GM21825 (cell line): Measurements from ENCODE around the gene COQ4.
"Not testable (repeated sequence)": the region's sequence is repeated elsewhere in the genome, so short reads cannot be mapped to it uniquely, and the experiment has no call there.

ENCODE experiments used
- ATAC-seq: cut with Tn5 transposase; IDR thresholded peaks from one replicate; pipeline ENCODE4 v1.9.1; 2021; ENCODE audit warnings: mild to moderate bottlenecking, moderate library complexity; ENCODE audit not compliant: unreplicated experiment

Gene COQ4

GRCh38 chr9:128322404-128323211 lies at the start of gene COQ4, which contains the start of gene TRUB2:
Gene COQ4 (plus strand): TSS chr9:128322839. CDS start chr9:128322859, 20 bp downstream.
Gene TRUB2 (minus strand): TSS chr9:128322447. CDS start chr9:128322408, 39 bp downstream.
- peak; percentile 71 for ATAC-seq

GRCh38 chr9:128274245-128274644 lies 48.4 kb upstream of the COQ4 start:
- no peak for ATAC-seq

DNA sequence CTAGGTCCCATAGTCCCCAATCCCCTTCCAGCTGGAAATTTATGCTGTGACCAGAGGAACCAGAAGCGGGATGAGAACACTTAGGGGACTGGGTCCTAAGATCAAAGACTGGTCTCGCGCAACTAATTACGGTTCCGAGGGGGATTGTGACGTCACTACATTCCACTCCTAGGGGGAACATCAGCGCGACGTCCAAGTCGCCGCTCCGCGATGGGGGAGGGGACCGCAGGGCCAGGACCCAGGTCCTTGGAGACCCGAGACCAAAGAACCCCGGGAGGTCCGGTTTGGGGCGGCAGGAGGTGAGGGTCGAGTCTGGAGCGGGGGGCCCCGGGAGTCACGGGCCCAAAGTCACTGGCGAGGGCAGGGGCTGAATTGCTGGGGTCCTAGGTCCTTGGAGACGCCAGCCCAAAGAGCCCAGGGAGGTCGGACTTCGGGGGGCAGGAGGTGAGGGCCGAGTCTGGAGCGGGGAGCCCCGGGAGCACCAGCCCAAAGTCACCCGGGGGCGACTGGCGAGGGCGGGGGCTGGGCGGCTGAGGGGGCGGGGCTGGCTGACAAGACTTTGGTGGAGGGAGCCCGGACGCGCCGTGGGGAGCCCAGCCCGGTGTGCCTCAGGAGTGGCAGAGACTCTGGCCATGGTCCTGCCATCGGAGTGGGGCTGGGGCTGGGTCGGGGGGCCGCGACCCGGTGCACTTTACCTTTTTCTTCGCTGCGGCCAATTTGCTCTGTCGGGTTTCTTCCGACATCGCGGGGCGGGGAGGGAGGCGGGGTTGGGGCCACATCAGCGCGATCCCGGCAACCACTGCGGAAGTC lies 47.2 kb upstream of the COQ4 start, which contains the start of gene GOLGA2:
GOLGA2 (minus strand) TSS at position 810 of the 810 bp plus-strand sequence; CDS start at position 779, 31 bp downstream.
- peak; percentile 44 for ATAC-seq

DNA sequence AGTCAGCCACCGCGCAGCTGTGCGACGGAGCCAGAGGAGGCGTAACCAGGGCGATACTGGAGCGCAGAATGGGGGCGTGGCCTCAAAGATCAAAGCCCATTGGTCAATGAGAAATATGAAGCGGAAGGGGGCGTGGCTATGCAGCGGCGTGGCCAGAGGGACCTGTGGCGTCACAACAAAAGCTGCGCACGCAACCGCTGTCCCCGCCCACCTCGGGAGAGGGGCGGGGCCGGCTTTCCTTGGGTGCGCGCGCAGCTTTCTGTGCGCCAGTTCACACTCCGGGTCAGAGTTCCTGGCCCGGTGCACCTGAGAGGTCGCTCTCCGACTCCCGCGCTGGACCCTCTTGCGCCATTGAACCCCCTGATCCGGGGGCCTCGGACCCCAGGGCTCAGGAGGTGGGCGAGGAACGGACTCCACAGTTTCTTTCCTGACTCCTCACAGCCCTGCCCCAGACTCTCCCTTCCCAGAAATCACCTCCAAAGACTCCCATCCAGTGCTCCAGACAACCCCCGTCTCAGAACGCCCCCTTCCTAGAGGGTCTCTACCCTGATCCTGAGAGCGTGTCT lies 46.5 kb upstream of the COQ4 start, which contains the start of gene SWI5:
SWI5 (plus strand) TSS at position 269 of the 566 bp plus-strand sequence.
- ATAC-seq, result peak; percentile 93

GRCh38 chr9:128276574-128277270 lies 45.9 kb upstream of the COQ4 start:
- no peak for ATAC-seq

DNA sequence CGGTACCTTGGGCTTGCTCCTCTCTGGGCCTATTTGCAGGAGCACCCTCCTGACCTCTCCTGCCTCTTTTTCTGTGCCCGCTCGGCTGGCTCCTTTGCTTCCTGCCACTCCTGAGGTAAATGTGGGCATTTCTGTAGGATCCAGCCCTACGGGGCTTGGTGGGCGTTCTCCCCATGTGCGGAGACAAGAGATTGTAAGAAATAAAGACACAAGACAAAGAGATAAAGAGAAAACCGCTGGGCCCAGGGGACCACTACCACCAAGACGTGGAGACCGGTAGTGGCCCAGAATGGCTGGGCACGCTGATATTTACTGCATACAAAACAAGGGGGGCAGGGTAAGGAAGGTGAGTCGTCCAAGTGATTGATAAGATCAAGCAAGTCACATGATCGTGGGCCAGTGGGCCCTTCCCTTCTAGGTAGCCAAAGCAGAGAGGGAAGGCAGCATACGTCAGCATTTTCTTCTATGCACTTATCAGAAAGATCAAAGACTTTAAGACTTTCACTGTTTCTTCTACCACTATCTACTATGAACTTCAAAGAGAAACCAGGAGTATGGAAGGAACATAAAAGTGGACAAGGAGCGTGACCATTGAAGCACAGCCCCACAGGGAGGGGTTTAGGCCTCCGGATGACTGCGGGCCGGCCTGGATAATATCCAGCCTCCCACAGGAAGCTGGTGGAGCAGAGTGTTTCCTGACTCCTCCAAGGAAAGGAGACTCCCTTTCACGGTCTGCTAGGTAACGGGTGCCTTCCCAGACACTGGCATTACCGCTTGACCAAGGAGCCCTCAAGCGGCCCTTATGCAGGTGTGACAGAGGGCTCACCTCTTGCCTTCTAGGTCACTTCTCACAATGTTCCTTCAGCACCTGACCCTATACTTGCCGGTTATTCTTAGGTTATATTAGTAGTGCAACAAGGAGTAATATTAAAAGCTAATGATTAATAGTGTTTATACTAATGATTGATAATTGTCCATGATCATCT lies 43.3 kb upstream of the COQ4 start:
- not testable (repeated sequence) for ATAC-seq

GRCh38 chr9:128280084-128280622 lies 42.5 kb upstream of the COQ4 start:
- no peak for ATAC-seq

DNA sequence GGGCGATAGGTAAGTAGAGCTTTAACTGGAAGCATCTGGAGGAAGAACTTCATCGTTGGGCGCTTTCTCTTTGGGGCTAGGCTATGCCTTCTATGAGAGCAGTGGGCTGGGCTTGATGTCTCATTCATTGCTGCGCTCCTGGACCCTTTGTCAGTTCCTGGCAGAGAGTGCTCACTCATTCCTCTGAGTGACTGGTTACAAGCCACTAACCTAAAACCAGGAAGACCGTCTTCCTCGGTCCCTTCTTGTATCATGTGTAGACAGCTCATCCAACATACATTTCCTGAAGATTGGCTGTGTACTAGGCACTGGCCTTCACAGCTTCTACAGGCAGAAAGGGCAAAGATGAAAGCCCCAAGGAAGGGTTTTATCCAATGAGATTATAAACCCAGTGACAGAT lies 40.1 kb upstream of the COQ4 start:
- no peak for ATAC-seq

GRCh38 chr9:128285033-128285784 lies 37.4 kb upstream of the COQ4 start:
- ATAC-seq, result no peak

DNA sequence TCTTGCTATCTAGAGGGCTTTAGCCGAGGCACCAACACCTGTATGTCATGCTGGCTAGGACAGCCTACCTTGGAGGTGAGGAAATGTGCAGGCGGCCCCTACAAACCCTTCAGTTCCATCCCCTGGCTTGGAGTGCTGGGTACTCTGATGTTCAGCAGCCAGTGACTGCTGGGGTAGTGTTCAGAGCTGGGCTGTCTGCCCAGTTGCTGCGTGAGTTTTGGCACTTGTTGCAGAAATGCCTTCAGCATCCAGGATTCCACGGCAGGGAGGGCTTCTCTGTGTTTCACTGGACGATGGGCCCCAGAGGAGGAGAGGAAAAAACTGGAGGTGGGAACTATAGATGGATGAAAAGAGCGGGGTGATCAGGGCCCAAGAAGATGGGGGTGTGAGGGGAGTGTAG lies 36.2 kb upstream of the COQ4 start:
- ATAC-seq, result no peak

DNA sequence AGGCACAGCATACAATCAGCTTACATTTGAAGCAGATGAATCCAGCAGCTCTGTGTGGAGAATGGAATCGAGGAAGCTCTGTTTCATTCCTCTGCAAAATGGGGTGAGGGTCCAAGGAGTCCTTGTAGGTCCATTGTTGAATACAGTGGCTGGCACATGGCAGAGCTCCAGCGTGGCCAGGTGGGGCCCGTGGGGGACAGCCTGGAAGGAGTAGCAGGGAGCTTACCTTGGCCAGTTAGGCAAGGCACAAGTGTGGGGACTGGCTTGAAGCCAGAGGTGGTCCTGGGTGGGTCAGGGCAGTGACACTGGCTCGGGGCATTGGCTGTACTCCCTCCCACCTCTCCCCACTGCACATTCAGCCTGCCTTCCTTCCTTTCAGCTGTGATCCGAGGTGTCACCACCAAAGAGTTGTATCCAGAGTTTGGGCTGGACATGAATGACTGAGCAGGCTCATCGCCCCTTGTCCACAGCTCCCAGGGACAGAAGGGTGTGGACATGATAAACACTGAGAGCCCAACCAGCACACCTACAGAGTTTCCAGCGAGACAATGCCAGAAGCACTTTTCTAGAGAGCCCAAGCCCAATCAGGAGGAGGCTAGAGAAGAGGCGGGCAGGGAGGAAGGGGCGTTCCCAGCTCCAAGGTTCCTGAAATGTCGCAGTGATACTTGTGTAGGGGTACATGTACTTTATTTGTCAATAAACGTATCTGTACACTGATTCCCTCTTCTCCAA lies 34.2 kb upstream of the COQ4 start:
- ATAC-seq, result no peak

DNA sequence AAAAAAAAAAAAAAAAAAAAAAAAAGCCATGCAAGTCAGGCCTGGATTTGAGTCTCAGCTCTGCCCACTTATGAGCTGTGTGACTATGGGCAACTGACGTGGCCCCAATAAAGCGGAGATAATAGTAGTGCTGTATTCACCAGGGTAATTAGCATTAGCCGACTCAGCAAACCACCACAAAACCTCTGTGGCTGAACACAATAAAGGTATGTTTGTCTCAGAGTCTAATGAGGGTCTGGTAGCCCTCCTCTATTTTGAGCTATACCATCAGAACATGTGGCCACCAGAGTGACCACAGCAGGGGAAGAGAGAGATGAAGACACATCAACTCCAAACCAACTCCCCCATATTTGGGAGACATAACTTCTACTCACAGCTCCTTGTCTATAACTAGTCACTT lies 30.6 kb upstream of the COQ4 start:
- ATAC-seq, result no peak

DNA sequence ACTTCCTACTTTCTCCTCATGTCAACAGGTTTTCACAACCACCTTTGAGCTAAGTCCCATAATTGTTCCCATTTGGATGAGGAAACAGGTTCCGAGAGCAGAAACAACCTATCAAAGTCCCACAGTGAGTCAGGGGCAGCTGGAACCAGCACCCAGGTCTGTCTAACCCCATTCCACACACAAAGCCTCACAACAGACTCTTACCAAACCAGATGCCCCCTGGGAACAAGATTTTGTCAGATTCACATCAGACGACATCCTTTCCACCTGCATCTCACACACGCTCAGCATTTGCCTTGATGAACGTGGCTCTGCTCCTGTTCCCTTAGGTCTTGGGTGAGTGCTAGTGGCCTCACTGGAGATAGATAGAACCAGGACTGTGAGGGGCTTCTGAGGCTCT lies 29.5 kb upstream of the COQ4 start:
- no peak for ATAC-seq

GRCh38 chr9:128294142-128294541 lies 28.5 kb upstream of the COQ4 start:
- ATAC-seq, result no peak

GRCh38 chr9:128296340-128297220 lies 26.1 kb upstream of the COQ4 start:
- ATAC-seq, result no peak

DNA sequence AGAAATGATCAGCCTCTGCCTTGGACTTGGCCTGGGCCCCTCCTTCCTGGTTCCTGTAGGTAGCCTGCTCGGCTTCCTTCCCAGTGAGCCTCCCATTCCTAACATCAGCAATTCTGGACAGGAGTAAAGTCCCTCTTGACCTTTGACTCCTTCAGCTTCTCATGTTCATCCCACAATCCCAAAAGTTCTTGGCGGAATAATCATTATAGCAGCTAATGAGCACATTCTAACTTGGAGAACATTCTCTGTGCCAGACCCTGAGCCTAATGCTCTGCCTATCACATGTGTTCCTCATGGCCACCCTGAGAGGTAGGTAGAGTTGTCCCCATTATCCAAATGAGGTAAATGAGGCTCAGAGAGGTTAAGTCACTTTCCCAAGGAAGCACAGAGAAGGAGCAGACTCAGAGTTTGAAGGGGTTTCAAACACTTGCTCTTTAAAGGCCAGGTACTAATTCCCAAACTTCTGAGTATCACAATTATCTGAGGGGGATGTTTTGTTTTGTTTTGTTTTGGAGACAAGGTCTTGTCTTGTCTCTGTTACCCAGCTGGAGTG lies 25.3 kb upstream of the COQ4 start:
- no peak for ATAC-seq
